HG02642 (cell line): ENCODE results near the gene RNASE7.
A peak's percentile ranks its signal among the peaks of the same experiment; 100 is the strongest.

Experiments used
- ATAC-seq: cut with Tn5 transposase; IDR thresholded peaks from one replicate; pipeline ENCODE4 v1.9.1; 2021; ENCODE audit warnings: mild to moderate bottlenecking; ENCODE audit not compliant: unreplicated experiment, poor library complexity

Gene RNASE7

DNA sequence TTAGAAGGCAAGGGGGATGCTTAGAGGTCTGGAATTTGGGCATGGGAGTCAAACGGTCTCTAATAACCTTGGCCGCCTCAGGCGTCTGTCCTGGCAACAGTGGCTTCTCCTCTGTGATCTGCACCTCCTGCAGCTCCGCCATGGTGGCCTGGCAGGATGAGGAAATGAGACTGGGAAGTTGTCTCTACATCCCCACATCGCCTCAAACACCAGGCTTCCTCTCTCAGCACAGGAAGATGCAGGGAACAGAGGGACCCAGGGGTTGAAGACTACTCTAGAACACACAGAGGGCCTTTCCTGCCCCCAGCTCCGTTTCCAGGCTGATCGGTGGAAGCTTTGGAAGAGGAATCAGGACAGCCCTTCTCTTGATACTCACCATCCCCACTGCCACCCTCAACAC is 19.0 kb upstream of the RNASE7 start:
- no peak for ATAC-seq

DNA sequence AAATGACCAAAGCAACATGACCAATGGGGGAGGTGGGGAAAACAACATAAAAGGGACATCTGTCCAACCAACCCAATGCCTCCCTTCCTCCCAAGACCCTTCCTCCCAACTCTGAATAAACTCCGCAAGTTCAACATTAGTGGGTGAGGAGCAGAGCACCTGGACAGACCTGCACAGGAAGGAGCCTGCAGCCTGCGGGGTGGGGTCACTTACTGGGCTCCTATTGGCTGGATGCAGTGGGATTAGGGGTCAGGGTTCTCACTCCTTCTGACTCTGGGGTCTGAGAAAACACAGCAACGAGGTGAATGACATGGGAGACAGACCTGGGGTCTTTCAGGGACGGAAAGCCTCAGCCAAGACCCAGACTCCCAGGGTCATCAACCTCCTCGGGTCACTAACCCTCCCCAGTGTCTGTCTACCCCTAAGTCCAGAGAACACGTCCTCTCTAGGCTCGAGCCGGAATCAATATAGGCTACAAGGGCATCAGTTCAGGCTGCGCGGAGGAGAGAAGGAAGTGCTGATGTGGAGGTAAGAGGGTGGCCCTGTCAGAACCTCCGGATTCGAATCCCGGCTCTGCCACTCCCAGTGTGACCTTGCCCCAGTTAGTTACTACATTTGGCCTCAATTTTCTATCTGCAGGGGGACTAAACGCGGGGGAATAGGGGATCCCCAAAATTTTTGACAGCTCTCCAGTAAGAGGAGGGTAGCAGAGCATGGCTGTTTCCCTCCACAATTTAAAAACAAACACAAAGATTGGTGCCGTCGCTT is 18.2 kb upstream of the RNASE7 start:
- no peak for ATAC-seq

DNA sequence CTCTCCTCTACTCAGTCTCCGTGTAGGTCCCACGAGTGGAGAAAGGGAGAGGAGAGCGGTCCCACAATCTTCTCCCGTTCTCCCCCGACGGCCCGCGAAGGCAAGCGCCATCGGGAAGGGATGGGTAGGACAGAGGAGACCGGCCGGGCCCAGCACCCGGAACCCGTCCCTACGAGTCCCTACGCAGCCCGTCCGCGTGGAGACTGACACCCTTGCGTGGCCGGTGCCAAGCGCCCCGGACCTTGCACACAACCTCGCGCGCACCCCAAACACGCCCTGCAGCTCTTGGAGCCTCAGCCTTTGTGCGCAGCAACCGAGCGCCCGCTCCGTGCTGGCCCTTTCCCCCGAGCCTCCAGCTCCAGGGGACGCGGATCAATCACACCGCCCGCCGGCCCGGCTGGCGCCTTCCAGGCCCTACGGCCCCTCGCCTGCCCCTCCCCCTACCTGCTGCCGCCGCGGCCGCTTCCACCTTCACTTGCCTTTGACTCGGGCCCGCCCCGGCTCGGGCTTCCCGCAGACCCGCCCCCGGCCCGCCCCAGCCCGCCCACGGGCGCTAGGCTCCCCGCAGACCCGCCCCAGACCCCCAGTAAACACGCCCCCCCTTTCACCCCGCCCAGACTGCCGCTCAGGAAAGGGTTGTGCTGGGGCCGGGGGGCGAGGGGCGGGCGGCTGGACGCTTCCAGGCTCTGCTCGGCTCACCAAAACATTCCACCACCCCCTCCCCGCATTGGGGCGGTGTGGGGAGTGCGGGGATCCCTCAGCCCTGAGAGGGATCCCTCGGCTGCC is 17.4 kb upstream of the RNASE7 start, which contains the start of gene NDRG2:
NDRG2 (minus strand) TSS at position 477 of the 786 bp plus-strand sequence. CDS start 1,746 bp downstream, outside the sequence.
- ATAC-seq: peak; percentile 51

DNA sequence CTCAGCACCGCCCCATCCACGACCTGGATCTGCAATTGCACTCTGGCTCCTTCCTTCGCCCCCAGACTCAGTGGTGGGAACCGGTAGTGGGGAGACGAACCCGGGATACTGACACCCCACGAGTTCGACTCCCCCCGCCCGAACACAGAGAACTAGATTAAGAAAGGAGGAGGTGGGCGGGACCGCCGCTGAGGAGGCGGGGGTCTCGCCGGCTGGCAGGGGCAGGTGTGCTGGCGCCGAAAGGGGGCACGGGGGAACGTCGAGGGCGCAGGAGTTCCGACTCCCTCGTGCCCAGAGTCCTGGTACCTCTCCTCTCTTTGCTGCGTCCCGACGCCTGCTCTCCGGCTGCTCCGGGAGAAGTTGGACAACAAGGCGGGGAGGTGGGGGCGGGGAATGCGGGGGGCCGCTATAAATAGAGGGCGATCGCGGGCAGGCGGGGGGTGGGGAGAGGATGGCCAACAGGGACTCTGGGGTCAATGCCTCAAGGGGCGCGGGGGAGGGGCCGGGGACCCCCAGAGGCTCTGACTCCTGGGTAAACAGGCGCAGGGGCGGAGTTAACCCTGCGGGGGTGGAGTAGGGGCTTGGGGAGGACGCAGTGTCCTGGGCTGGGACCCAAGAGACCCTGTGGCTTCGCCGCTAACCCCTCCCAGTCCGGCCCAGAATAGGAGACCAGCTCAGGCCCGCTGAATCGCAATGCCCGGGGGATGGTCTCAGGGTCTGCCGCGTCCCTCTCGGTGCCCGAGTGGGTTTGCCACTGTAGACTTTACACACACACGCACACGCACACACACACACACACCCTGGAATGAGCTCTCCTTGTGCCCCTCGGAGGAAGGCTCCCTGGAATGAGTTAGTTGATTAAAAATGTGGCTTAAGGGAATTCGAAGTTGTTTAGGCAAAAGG is 16.5 kb upstream of the RNASE7 start:
- no peak for ATAC-seq

GRCh38 chr14:21026274-21026987 is 15.7 kb upstream of the RNASE7 start:
- ATAC-seq: no peak

DNA sequence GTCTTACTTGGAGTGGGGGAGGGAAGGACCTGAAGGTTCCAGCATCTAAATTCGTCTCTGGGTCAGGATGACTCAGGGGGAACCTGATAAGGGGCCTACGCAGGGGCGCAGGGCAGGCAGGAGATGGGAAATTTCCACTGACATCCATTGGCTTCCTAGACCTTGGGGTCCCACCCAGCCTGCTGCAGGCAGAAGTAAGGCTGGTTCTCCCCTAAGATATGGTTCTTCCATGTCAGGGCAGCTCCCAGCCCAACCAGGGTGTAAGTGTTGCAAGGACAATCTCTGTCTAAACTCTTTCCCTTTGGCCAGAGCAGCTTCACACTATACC is 15.2 kb upstream of the RNASE7 start:
- no peak for ATAC-seq

GRCh38 chr14:21029917-21030316 is 12.2 kb upstream of the RNASE7 start, which contains the start of gene TPPP2:
TSS of gene TPPP2 (plus strand) at chr14:21030217. CDS start at chr14:21030582, 365 bp downstream.
- ATAC-seq: no peak

DNA sequence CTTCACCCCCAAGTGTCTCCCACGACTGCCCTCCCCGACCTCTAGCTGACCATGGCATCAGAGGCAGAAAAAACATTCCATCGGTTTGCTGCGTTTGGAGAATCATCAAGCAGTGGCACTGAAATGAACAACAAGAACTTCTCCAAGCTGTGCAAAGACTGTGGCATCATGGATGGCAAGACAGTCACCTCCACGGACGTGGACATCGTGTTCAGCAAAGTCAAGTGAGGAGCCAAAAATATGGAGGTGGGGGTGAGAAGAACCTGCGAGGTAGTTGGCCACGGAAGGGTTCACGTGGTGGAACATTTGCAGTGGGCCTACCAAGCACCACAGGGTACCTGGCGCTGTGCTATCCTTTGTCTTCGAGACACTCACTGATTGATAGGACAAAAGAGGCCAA is 11.6 kb upstream of the RNASE7 start:
- ATAC-seq: no peak

GRCh38 chr14:21032326-21033132 is 9.6 kb upstream of the RNASE7 start:
- ATAC-seq: no peak

GRCh38 chr14:21033133-21033698 is 8.9 kb upstream of the RNASE7 start:
- no peak for ATAC-seq

GRCh38 chr14:21034707-21035106 is 7.5 kb upstream of the RNASE7 start, which contains the start of gene RNASE13:
TSS of gene RNASE13 (minus strand) at chr14:21034807. CDS start at chr14:21034288, 519 bp downstream.
- no peak for ATAC-seq

DNA sequence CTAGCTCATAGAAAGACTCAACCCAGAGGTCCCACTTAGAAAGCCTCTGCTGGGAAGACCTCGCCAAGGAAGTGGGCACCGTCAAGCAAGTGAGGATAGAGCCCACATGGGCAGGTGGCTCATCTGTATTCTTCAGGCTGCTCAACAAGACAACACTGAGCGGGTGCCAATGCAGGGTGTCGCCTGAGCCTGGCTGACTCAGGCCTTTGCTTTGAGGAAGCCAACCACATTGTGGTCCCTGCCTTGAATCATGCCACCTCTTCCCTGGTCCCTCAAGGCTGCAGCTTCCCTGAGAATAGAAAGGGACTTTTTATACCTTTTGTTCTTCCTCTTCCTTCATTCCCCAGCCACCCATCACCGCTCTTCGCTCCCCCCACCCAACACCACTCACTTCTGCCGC is 5.4 kb upstream of the RNASE7 start:
- ATAC-seq: no peak

- ATAC-seq: no peak
Observed at GRCh38 chr14:21037156-21037555, 5.0 kb upstream of the RNASE7 start.

GRCh38 chr14:21038441-21039422 is 3.4 kb upstream of the RNASE7 start:
- no peak for ATAC-seq

GRCh38 chr14:21039585-21040369 is 2.4 kb upstream of the RNASE7 start:
- ATAC-seq: no peak

GRCh38 chr14:21040370-21040925 is 1.7 kb upstream of the RNASE7 start:
- no peak for ATAC-seq
